Measurements from ENCODE around the gene PDE4DIP.
A peak's percentile ranks its signal among the peaks of the same experiment; 100 is the strongest.
"Not testable (repeated sequence)": the region's sequence is repeated elsewhere in the genome, so short reads cannot be mapped to it uniquely, and the experiment has no call there.

Gene PDE4DIP

GRCh38 chr1:148921047-148921446, 76.8 kb downstream of the PDE4DIP start:
- not testable (repeated sequence) for DNase-seq (ENCODE audit: low read depth)

- not testable (repeated sequence) for DNase-seq (ENCODE audit: low read depth)
Observed at GRCh38 chr1:148923798-148924197, 79.6 kb downstream of the PDE4DIP start.

GRCh38 chr1:148927645-148928044, 83.4 kb downstream of the PDE4DIP start:
- not testable (repeated sequence) for DNase-seq (ENCODE audit: low read depth)

- DNase-seq (ENCODE audit: low read depth) = not testable (repeated sequence)
Observed at GRCh38 chr1:148929253-148929652, 85.0 kb downstream of the PDE4DIP start.

- not testable (repeated sequence) for DNase-seq (ENCODE audit: low read depth)
Observed at GRCh38 chr1:148935381-148936002, 91.3 kb downstream of the PDE4DIP start.

GRCh38 chr1:148942906-148943305, 98.7 kb downstream of the PDE4DIP start:
- DNase-seq (ENCODE audit: low read depth) = not testable (repeated sequence)

- not testable (repeated sequence) for DNase-seq (ENCODE audit: low read depth)
Observed at GRCh38 chr1:148945130-148945529, 100.9 kb downstream of the PDE4DIP start.

GRCh38 chr1:148948768-148949167, 104.5 kb downstream of the PDE4DIP start:
- DNase-seq (ENCODE audit: low read depth) = not testable (repeated sequence)

GRCh38 chr1:148951336-148952227, 107.4 kb downstream of the PDE4DIP start:
- DNase-seq (ENCODE audit: low read depth) = peak; percentile 73

- not testable (repeated sequence) for DNase-seq (ENCODE audit: low read depth)
Observed at GRCh38 chr1:148952253-148952937, 108.2 kb downstream of the PDE4DIP start.

GRCh38 chr1:148952938-148953616, 108.8 kb downstream of the PDE4DIP start:
- peak; percentile 22 for DNase-seq (ENCODE audit: low read depth)

- not testable (repeated sequence) for DNase-seq (ENCODE audit: low read depth)
Observed at GRCh38 chr1:148953730-148954129, 109.5 kb downstream of the PDE4DIP start.

GRCh38 chr1:148958343-148958742, 114.1 kb downstream of the PDE4DIP start:
- DNase-seq (ENCODE audit: low read depth) = not testable (repeated sequence)

- not testable (repeated sequence) for DNase-seq (ENCODE audit: low read depth)
Observed at GRCh38 chr1:148960212-148961000, 116.2 kb downstream of the PDE4DIP start.

- not testable (repeated sequence) for DNase-seq (ENCODE audit: low read depth)
Observed at GRCh38 chr1:148962127-148962857, 118.1 kb downstream of the PDE4DIP start.

GRCh38 chr1:148966084-148966483, 121.9 kb downstream of the PDE4DIP start:
- not testable (repeated sequence) for DNase-seq (ENCODE audit: low read depth)

- DNase-seq (ENCODE audit: low read depth) = not testable (repeated sequence)
Observed at GRCh38 chr1:148967580-148967979, 123.4 kb downstream of the PDE4DIP start.

- not testable (repeated sequence) for DNase-seq (ENCODE audit: low read depth)
Observed at GRCh38 chr1:148968682-148969081, 124.5 kb downstream of the PDE4DIP start.

GRCh38 chr1:148969126-148969525, 124.9 kb downstream of the PDE4DIP start:
- DNase-seq (ENCODE audit: low read depth) = not testable (repeated sequence)

- peak; percentile 58 for DNase-seq (ENCODE audit: low read depth)
Observed at GRCh38 chr1:148975453-148975852, 131.2 kb downstream of the PDE4DIP start.

Measured in iris pigment epithelial cell (primary cell).